Smooth muscle cell of the coronary artery (primary cell): ENCODE measurements around the gene ZBTB8B. TPM values are rescaled to one million over a fixed set of nuclear protein-coding genes. Genes with fewer than 3 reads are reported as not detected.

ENCODE experiments used
- total RNA-seq: library from RNA; depleted of rRNA; stranded (reverse); fragments of >200 nt; gene quantifications from 2 replicates; pipeline ENCODE4 v1.2.3, GENCODE V29; 2014; ENCODE audit warnings: low replicate concordance

Gene ZBTB8B
- 0.23 TPM in 1 of 2 replicates, not detected in the other for total RNA-seq

DNA sequence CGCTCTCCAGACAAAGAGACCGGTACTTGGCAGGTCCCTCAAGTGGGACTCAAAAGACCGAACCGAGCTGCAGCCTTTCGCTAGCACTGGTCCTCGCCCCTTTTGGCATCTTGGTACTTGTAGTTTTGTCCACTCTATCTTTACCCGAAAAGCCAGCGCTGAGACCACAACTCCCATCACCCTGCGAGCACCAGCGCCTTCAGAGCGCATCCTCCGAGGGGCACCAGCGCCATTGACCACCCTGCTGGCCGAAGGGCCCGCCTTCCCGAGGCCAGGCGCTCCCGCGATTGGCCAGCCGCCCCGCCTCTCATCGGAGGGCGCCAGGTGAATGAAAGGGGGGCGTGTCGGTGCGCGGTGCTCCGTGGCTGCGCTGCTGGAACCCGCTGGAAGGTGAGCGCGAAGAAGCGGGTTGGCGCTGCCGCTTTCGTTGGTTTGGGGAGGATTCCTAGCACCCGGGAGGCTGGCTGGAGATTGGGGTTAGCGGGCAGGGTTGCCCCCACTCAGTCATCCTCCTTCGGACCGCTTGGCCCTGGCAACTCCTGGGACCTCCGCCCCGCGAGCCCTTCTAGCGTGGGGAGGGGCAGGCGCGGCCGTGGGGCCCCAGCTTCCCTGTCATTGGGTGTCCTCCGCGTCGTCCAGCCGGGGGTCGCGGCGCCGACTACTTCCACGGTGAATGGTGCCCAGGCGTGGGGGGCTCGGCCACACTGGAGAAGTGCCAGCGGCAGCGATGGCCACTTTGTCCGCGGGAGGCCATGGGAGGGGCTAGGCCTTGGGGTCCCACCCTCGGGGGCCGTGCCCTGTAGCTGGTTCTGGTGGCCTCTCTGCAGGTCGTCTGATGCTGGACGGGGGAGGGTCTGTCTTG, at the start of gene ZBTB8B:
TSS of gene ZBTB8B (plus strand) at position 357 of the 862 bp plus-strand sequence. CDS start 5,553 bp downstream, outside the sequence.

Other genes with a start within 250 kb of the ZBTB8B start
- 14.0 and 14.6 TPM in 2 replicates for gene TMEM234, start 242.7 kb upstream of the ZBTB8B start, total RNA-seq
- gene EIF3I, start 242.7 kb upstream of the ZBTB8B start, total RNA-seq = 412 and 639 TPM in 2 replicates
- 1.6 and 2.7 TPM in 2 replicates for gene FAM167B, start 217.8 kb upstream of the ZBTB8B start, total RNA-seq
- gene LCK, start 213.8 kb upstream of the ZBTB8B start, total RNA-seq = not detected in 2 replicates
- gene HDAC1, start 173.0 kb upstream of the ZBTB8B start, total RNA-seq = 71.0 and 91.6 TPM in 2 replicates
- 13.3 and 54.2 TPM in 2 replicates for gene MARCKSL1, start 128.8 kb upstream of the ZBTB8B start, total RNA-seq
- 0.30 and 1.9 TPM in 2 replicates for gene FAM229A, start 102.6 kb upstream of the ZBTB8B start, total RNA-seq
- 0.15 and 0.59 TPM in 2 replicates for gene TSSK3, start 102.5 kb upstream of the ZBTB8B start, total RNA-seq
- gene BSDC1, start 70.6 kb upstream of the ZBTB8B start, total RNA-seq = 37.9 and 52.7 TPM in 2 replicates
- 3.7 and 7.4 TPM in 2 replicates for gene ZBTB8A, start 74.4 kb downstream of the ZBTB8B start, total RNA-seq
- gene ZBTB8OS, start 185.5 kb downstream of the ZBTB8B start, total RNA-seq = 47.3 and 64.0 TPM in 2 replicates
- gene RBBP4, start 186.1 kb downstream of the ZBTB8B start, total RNA-seq = 72.9 and 93.5 TPM in 2 replicates
- gene SYNC, start 237.7 kb downstream of the ZBTB8B start, total RNA-seq = 39.5 and 52.4 TPM in 2 replicates